Epidermal melanocyte (primary cell): Measurements from ENCODE around the gene GPR107.

Source experiments
- DNase-seq: peaks from one replicate; pipeline ENCODE4 v3.0.0; 2011; ENCODE audit warnings: low spot score; ENCODE audit not compliant: insufficient read length

Gene GPR107

DNA sequence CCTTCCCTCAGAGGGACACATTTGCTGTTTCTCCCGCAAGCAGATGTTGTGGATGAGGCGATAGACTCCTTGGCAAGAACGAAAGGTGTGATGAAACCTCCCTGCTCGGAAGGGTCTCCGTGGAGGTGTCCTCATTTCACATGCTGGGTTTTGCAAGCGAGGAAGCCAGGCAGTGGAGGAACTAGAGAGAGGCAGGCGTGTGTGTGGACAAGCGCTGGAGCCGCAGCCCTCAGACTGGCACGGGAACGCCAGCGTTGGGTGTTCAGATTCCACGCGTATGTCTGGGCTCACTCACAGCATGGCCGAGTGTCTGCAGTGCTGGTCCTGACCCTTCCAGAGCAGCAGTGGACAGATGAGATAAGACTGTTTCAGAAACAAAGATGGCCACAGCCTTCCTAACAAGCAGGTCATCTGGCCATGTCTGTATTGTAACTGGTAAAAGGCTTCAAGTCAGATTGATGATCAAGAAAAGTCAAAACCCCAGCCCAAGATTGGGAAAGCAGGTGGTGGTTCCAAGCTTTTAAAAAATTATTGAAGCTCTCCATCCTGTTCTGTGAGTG lies 83.5 kb downstream of the GPR107 start:
- no peak for DNase-seq

DNA sequence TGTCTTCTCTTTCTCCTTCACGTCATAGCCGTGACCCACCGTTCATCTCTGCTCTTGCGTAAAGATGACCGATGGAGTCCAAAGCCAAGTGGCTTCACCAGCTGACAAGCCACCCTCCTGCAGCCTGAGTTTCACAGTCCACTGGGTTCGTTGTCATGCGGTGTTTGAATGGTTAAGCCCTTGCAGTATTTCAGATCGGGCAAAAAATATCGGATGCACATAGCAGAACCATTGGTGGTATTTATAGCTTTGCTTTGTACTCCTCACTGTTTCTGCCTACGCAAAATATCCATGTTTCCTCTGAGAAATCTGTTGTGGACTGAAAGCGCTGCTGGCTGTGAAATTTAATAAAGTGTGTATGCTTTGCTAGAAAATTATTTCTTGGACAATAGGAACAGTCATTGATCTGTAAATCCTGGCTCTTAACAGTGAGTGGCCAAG lies 84.0 kb downstream of the GPR107 start:
- no peak for DNase-seq

DNA sequence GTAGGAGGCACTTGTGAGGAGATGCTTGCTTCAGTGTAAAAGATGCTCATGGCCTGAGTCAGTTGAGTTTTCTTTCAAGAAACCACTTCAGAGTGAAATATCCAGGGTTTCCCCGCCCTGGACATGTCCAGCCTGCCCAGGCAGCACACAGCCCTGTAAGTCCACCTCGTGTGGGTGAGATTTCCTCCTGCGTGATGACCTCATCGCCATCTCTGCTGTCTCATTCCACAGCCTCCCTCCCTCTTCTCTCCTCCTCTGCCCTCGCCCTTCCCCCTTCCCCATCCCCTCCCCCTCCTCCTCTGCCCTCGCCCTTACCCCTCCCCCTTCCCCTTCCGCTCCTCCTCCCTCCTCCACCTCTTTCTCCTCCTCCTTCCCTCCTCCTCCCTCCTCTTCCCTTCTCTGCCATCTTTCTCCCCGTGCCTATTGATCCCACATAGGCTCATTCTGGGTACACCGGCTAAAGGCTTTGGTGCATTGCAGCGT lies 84.5 kb downstream of the GPR107 start:
- no peak for DNase-seq

DNA sequence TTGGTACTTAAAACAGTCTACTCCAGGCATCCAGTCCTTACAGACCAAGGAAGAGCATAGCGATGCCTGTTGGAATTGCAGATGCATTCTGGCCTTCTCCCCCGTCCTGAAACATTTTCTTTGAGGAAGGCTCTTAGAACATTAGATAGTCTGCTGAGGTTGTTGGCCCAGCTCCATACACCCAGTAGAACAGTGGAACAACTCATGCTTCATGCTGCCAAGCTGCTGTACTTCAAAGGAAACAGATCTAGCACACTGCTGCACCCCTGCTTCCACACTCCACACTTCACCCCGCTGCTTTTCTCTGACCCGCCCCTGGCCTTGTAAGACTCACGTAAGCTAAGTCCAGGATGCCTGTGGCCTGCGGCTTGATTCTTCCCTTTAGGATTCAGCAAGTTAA lies 85.1 kb downstream of the GPR107 start:
- peak; percentile 83 for DNase-seq

DNA sequence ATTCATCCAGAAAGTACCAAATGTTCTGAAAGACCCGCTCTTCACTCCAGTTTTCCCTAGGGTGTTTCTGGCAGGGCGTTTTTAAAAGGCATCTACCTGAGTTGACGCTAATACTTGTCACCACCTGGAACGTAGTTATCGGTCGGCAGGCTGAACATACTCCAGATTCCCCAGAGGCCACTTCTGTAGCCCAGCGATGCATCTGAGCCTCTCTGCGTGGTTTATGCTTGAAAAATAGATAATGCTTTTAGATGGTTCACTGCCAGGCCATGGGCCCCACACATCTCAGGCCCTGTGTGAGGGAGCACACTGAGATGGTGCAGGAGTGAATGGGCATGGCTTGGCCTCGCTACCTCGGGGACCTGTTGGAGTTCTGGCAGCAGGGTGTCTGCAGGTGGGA lies 85.5 kb downstream of the GPR107 start:
- no peak for DNase-seq

DNA sequence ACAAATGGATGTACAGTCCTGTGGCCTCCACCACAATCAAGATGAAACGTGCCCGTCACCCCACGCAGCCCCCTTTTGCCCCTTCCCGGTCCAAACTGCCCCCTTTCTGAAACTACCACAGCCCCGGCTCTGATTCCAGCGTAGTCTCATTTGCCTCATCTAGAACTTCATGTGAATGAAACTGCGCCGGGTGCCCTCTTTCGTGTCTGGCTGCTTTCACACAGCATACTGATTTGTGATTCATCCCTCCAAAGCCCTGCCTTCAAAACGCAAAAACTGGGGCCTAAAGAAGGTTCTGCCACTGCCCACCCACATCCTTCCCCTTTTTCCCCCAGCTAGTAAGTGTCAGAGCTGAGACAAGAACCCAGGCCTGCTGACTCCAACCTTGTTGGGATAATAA lies 87.0 kb downstream of the GPR107 start:
- DNase-seq: no peak

DNA sequence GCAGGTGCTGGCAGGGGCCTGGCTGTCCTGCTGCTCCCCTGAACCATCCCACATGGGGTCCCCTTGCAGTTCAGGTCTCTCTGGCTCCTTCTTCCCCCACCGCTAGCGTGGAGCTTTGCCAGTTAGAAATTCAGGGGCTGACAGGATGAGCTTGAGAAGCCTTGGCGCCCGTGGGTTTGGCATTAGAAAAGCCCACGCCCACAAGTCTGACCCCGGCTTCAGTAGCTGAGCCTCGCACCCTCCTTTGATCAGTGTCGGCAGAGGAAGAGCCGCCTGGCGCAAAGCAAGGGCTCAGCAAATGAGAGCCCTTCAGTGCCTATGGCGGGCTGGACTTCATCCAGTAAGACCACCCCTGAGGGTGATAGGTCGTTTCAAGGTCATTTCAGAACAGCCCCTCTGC lies 88.3 kb downstream of the GPR107 start:
- DNase-seq: no peak

DNA sequence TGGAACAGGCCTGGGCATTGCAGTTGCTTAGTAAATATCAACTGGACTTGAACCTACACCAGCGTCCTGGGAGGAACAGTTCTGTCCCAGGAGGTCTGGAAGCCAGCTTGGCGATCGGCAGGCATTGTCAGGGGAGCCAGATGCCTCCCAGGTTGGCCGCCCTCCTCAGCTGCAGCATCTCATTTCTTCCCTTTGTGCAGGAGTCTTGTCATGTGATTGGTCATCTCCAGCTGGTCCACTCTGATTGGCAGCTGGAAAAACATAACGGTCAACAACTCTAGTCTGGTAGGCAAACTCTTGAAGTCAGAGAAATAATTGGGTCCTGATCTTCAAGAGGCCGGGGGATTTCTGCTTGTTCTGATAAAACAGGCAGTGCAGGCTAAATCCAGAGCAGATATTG lies 88.9 kb downstream of the GPR107 start:
- DNase-seq: no peak

DNA sequence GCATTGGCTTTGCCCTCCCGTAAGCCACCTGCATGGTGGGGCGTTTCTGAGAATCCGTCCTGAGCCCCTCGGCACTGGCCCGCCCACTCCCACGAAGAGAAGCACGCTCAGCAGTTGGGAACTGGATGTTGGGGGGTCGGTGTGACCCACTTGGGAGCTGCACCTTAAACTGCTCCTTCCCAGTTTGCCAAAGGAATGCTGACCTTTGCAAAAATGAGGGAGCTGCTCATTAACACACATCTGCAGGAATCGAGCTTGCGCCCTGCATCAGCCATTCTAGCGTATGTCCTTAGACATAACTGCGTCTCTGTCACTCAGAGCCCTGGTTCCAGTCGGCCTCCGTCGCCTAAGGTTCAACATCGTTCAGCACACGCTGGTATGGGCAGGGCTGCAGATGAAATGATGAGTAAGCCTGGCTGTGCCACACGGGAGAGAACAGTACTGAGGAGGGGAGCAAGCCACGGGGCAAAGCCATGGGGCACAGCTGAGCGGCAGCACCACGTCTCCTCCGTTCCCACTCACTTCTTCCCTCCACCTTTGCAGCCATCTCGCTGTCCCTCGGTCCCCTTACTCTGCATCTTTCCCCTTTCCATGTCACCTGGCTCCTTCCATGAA lies 89.7 kb downstream of the GPR107 start:
- DNase-seq: no peak

DNA sequence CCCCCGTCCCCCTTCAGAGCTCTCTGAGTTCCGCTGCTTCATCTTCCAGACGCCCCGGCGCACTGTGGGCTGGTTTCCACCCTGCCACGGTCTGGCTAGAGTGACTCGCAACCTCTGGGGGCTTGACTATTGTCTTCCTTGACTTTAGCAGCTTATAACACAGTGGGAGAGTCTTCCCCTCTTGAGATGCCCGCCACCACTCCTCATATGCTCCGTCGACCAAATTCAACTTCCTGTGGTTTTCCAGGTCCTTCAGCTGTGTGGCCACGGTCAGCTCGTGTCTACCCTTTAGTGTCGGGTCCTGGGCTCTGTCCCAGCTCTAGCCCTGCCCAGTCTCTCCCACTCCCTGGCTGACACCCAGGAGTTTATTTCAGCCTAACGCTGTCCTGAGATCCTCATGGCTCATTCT lies 90.3 kb downstream of the GPR107 start:
- no peak for DNase-seq

DNA sequence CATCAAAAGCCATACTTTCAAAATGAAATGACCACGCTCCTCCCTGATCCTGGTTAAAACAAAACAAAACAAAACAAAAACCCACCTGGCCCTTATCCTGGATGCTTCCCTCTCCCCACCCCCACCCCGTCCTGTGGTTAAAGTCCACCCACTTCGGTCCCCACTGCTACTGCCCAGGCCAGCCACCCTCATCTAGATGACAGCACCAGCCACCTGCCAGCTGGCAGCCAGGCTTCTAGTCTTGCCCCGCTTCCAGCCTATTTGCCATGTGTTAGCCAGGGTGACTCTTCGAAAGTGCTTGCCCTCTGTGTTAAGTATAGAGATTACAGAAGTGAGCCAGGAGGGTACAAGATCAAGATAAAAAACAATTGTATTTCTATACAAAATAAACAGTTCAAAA lies 91.0 kb downstream of the GPR107 start:
- DNase-seq: no peak

DNA sequence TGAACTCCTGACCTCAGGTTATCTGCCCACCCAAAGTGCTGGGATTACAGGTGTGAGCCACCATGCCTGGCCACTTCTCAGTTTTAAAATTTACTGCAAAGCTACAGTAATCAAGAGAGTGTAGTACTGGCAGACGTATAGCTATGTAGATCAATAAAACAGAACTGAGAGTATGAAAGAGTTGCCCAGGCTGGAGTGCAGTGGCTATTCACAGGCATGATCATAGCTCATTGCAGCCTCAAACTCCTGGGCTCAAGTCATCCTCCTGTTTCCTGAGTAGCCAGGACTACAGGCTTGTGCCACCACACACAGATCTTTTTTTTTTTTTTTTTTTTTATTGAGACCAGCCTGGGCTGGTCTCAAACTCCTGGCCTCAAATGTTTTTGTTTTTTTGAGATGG lies 92.0 kb downstream of the GPR107 start:
- no peak for DNase-seq

DNA sequence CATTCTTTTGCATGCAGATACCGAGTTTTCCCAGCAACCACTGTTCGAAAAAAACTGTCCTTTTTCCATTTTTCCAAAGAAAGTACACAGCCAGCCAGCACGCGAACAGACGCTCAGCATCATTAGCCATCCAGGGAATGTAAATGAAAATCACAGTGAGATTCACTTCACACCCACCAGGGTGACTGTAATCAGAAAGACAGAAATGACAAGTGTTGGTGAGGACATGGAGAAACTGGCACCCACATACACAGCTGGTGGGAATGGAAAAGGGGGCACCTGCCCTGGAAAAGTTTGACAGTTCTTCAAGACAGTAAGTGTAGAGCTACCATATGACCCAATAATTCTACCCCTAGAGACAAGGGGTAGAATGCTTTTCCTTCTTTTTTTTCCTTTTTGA lies 93.5 kb downstream of the GPR107 start:
- no peak for DNase-seq

DNA sequence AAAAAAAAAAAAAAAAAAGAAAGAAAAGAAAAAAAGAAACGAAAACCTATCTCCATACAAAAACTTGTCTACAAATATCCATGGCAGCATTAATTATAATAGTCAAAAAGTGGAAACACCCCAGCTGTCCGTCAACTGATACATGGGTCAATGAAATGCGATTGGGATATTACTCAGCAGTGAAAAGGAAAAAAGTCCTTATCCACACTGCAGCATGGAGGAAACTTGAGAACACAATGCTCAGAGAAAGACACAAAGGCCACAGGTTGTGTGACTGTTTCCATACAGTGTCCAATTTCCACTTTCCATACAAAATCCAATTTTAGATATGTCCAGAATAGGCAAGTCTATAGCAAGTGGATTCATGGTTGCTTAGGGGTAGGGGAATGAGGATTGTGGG lies 94.2 kb downstream of the GPR107 start:
- no peak for DNase-seq

DNA sequence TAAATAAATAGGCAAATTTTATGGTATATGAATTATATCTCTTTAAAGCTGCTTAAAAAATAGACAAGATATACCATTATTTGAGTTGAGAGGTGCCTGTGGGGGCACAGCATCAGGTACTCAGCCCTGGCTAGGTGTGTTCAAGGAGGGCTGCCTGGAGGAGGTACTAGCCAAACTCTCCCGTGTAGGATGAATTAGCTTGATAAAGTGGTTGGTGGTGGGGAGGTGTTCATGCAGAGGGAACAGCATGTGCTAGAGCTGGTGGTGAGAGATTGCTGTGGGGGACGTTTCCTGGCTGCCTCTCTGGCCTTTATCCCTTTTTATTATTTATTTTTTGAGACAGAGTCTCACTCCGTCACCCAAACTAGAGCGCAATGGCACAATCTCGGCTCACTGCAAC lies 95.3 kb downstream of the GPR107 start:
- no peak for DNase-seq

DNA sequence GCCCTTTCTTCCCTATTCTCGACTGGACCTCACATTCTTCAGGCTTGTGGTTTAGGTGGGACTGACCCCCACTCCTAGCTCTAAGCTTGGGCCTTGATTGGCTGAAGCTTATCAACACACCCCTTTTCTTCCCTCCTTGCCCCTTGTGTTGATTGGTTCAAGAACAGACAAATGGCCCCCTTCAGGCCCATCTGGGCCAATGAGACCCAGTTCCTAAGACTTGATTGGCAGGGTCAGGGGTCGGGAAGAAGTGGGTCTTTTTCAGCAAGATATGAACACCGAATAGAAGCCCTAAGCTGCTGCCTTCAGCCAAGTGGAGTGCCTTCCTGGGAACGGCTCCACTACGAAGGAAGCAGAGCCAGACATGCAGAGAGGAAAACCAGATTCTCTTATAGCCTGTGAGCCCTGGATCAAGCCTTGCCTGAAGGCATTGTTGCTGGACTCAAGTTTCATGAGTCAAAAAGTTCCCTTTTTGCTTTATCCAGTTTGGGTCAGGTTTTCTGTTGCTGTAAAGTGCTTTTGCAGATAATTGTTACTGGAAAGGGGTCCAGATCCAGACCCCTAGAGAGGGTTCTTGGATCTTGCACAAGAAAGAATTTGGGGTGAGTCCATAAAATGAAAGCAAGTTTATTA lies 96.1 kb downstream of the GPR107 start:
- no peak for DNase-seq

DNA sequence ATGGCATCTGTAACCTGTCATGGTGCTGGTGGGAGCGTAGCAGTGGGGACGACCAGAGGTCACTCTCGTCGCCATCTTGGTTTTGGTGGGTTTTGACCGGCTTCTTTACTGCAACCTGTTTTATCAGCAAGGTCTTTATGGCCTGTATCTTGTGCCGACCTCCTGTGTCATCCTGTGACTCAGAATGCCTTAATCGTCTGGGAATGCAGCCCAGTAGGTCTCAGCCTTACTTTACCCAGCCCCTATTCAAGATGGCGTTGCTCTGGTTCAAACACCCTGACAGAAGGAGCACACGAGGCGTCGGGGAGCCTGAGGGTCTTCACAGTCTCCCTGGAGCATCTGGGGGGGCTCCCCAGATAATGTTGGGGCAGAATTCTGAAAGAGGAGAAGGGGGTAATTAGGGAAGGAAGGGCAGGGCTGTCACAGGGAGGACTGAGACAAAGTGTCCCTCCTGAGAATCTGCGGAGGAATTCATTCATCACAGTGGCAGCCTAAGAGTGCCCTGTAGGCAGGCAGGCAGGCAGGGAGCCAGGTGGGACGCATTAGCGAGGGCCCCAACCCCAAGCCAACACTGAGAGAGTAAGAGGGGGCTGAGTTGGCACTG lies 97.2 kb downstream of the GPR107 start:
- DNase-seq: no peak

DNA sequence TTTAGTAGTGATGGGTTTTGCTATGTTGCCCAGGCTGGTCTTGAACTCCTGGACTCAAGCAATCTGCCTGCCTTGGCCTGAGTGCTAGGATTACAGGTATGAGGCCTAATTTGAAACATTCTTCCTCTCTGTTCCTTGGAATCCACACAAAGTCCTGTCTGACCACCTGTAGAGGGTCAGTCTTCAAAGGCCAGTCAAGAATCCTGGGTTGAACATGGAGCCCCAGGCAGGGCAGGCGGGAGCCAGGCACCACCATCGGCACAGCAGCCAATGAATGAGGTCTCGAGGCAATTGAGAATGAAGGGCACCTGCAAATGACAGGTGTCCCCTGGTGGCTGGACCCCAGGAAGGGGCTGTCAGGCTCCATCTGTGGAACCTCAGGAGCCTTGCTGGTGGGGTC lies 101.1 kb downstream of the GPR107 start:
- no peak for DNase-seq

DNA sequence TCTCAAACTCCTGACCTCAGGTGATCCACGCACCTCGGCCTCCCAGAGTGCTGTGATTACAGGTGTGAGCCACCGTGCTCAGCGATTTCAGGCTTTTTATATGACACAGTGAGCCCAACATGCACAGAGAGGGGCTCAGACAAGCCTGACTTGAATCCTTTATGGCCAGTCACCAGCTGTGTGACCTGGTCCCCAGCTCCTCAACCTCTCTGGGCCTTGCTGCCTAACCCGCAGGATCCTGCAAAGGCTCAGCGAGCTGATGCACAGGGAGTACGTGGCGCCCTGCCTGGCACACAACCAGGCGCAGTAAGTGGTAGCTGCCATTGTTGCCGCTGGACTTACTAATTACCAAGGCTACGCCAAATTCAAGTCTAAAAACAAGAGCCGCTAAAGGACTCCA lies 101.9 kb downstream of the GPR107 start:
- DNase-seq: no peak

DNA sequence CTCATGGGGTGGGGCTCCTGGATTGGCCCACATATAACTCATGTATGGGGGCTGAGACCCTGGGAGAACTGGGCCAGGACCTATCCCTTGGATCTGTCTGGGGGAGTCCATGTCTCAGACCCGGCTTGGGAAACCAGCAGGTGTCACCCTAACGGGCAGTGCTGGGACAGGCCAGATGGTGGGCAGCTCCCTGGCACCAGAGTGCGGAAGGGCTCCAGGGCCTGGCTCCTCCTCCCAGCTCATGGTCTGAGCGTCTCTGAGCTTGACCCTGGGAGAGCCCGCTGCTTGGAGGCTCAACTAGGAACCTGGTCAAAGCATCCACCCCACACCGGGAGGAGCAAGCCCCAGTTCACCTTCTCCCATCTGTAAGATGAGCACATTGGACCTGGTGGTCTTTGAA lies 103.0 kb downstream of the GPR107 start:
- DNase-seq: no peak

DNA sequence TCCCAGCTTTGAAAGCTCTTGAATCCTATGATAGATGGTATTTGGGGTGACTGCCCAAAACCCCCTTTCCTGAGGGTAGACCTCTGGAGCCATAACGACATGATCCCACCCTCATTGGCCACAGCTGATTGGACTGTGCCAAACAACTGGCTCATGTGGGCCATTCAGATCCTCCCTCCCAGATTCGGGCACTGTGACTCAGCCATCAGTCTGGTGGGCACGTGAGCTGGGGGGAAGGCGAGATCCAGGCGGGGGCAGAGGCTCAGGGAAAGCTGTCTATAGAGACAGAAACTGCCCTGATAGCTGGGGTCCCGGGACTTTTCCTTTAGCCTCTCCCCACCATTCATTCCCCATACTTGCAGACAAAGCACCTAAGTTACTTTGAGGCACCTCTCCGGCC lies 103.4 kb downstream of the GPR107 start:
- DNase-seq: no peak

DNA sequence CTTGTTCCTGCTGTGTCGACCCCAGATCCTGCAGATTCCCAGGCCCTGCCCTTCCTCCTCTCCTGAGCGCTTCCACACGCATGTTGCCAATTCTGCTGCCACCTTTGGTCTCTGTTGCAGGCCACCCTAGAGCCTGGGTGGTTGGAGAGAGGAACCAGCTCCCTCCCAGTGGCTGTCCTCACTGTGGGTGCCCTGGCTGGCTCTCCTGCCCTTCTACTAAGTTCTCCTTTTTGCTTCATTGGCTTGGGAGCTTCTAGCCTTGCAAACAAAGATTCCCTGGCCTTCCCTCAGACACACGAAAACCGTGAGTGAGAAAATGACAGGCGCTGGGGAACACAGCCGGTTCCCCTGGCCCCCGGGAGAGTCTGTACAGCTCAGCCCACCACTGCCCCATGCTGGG lies 104.3 kb downstream of the GPR107 start:
- DNase-seq: no peak

DNA sequence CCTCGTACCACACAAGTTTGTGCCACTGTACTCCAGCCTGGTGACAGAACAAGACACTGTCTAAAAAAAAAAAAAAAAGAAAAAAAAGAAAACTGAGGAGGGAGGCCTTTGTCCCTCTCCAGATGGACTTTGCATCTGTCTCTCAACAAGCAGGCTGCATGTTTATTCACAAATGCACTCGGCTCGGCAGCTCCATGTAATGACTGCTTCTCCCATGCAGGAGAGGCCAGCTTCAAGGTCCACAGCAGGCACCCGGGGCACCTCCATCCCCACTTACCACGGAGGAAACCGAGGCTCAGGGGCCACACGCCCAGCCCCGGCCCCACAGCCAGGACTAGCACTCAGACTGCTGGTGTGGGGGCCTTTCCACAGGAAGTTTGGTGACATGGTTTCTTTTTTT lies 105.4 kb downstream of the GPR107 start:
- DNase-seq: no peak
